HuH-7.5 (cell line): ENCODE results near the gene CTNNA3.

ENCODE experiments used
- DNase-seq: peaks from one replicate; pipeline ENCODE4 v3.0.0; 2011; ENCODE audit warnings: low spot score

The CTNNA3 gene

DNA sequence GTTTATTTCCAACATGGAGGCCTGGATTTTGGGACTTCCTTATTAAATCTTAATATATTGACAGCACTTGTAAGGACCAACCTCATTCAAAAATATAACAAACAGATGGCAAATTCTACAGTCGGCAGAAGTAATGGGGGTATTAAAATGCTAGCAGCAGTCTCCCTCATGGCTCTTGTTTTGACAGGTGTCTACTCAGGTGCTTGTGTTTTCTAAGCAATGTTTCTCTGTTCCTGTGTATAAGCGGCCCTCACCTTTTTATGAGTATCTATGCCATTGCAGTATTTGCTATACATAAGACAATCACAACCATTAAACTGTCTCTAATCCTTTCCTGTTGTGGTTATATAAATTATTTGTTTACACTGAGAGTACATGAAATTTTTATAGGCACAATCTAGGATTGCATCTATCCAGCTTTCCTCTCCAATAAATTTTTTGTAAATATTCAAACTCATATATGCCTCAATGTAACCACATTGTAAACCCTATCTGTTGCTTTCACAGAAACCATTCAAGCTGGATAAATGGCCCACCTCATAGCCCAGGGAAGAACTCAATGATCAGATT, 835.5 kb downstream of the CTNNA3 start:
- no peak for DNase-seq

DNA sequence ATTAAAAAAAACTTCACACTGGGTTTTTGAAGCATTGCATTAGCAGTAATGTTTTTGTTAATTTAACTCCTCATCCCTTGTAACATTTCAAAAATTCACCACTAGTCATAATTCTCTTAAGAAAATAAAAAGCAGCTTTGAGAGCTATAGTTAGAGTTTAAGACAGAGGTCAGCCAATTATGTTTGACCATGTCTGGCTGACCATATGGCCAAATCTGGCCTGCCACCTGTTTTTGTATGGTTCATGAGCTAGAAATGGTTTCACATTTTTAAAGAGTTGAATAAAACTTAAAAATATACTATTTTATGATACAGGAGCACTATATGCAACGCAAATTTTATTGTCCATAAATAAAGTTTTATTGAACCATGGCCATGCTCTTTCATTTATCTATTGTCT, 843.2 kb downstream of the CTNNA3 start:
- no peak for DNase-seq

DNA sequence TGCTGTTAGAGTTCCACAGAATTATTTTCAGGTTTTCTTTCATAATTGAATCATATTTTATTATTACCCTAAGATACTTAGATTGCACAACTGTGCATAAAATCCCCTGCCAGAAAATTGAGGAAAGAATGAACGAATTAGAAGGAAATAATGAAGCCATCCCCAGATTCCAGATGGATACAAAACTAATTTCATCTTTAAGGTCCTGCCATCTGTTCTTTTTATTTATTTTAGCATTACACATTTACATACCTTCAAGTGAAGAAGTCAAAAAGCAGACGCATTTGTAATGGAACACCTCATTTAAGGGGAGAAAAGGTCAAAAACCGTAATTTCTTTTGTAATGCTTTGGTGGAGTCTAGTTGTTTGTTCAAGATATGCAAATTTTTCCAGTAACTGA, 847.1 kb downstream of the CTNNA3 start:
- DNase-seq = no peak

DNA sequence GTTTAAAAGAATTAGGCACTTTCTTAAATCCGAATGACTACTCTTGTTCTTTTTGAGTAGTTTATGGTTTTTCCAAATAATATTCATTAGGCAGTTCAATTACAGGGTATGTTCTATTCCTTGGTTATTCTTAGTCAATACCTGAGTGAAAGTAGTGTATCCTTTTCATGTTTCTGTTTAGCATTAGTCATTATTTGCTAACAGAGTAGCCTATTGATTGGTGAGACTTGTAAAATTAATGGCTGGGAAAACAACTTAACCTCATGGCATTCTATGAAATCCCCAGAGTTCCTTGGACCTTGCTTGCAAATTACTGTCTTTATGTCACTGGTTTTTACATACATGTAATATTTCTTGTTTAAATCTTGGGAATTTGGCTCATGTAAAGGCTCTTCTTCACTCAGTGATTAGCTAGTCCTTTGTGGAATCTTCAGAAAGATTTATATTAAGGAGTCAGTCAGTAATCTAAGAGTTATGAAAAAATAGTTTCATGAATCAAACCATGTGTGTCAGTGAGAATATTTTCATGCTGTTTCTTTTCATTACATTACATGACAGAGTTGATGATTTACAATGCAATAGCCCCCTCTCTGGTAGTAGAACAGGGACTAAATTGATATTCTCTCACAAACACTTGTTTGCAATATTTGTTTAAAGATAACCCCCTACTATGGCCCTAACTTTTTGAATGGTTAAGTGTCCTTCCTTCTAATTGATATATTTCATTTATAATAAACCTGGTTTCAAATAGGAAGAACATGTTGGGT, 851.6 kb downstream of the CTNNA3 start:
- DNase-seq = no peak

DNA sequence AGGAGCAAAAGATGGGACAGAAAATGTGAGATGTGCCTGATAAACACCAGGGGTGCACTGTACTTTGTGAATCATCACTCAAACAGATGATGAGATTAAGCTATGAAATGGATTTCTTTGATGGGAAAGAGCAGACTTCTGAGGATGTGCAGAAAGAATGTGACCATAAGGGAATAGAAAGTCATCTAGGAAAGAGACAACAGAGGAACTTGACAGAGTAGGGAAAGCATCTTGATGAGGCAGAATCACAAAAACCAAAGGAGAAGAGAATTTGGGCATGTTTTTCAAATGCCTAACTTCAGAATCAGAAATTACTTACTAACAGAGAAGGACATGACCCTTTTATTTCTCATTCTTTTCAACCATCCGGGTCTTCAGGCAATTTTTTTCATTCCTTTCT, 852.6 kb downstream of the CTNNA3 start:
- no peak for DNase-seq

DNA sequence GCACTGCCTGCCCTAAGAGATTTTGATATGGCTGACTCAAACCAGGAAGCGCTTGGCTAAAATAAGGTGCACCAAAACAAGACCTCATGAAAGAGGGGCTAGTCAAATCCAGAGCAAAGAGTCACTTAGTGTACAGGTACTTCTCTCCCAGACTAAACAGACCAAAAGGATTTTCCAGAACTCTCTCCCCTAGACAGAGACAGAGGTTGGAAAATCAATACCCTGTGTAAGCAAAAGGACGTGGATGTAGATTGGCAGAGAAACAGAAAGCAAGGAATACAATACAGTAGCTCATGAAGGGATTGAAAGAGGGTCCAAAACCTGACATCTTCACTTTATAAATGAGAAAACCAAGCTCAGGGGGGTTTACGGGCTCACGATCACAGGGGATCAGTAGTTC, 853.1 kb downstream of the CTNNA3 start:
- DNase-seq = no peak

DNA sequence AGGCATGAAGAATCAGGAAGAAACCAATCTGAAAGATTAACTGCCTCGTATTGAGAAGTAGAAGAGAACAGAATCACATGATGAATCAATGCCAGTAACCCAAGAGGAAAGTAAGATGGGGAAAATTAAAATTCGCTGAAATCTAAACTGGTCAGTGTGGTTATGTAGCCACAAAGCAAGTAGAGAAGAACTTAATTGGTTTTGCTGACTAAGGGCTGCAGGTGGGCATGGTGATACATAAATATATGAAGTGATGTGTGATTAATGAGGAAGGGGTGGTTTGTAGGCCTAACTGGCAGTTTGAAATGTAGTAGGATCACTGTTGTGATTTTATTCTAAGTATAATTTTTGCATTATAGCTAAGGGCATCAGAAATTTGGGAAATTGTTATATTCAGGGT, 853.6 kb downstream of the CTNNA3 start:
- DNase-seq = no peak

DNA sequence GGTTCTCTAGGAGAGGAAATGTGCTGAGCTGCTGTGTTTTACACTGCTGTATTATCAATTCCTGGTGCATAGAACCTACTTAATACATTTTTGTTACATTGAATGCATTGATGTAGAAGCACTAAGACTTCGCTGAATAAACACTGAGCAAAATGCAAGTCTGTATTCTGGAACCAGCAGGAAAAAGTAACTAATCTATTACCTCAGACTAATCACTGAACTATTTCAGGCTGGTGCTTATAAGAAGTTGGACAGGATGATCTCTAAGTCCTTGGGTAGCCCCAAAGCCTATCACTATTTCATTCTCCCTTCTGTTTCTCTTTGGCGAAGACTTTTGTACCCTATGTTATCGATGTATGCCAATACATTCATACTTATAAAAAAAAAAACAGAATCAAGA, 857.3 kb downstream of the CTNNA3 start:
- DNase-seq = no peak

DNA sequence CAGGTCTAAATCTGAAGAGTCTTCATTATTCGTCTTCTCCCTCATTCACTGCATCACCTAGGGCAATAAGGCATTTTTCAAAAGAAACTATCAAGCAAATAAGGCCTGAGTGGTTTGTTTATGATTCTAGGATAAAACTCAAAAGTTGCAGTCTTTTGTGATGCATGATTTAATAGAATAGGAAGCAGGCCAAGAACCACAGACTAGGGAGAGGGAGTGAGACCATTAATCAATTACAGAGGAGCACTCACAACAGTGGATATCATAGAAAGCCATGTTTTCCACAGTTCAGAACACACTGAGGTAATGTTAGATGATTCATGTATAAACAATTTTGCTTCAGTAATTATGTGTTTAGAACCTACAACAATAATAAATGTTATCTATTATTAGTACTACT, 858.0 kb downstream of the CTNNA3 start:
- DNase-seq = no peak

DNA sequence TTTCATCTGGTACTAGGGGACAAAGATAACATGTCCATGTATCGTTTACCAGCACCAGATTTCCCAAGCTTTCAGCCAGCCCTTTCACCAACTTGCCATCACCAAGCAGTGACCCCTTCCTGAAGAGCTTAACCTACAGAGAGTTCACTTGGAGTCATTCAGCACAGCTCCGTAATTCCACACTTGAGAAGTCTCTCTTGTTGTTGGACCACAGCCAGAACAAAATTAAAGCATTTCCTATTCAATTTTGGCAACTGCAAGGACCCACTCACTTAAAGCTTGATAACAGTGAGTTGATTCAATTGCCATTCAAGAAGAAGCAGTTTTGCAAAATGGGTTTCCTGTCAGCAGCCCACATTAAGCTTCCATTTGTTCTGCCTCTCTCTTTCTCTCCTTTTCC, 858.7 kb downstream of the CTNNA3 start:
- DNase-seq = no peak

DNA sequence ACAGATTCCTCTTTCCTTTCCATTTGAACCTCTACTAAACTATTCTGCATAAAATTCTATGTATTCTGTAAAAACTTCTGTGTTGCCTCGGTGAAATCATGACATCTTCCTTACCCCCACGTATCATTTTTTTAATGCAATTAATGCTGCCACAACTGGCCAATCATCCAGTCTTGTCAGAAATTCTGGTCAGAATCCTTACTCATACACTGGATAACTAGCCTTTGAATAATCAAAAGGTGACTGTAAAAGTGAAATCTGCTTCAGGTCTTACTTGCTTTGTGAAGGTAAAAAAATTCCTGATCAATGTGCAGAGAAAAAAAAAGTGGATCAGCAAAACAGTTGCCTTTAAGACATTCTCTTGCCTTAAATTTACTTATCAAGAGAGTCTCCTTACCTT, 859.2 kb downstream of the CTNNA3 start:
- no peak for DNase-seq

DNA sequence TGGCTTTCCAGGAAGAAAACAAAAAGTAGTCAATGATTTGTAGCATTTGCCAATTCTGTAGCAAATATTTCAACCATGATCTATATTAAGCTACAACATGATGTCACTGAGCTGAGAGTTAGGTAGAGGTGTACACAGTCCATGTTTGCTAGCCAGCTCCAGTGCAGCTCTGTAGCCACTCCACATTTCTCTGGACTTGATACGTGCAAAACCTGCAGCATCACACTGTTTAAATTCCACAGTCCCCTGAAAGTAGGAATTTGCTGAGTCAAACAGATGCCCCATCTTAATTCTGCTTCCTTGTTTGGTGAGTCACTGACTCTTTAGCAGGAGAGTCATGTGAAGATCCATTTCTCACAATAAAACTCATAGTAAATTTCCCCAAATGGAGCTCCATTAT, 859.9 kb downstream of the CTNNA3 start:
- no peak for DNase-seq

DNA sequence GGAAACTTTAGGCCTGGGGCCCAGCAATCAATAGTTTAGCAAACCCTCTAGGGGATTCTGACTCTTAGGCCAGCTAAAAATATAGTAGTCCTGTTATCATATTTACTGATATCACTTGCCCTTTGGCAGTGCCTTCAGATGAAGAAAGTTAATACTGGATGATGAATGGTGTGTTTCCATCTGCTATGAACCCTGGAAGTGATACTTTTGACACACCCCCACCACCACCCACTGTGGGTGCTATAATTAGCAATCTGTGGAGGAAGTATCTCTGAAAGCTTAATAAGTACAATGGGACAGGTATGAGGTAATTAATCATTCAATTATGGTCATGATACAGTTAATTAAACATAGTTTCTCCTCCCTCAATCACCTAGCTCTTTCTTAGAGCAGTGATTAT, 860.6 kb downstream of the CTNNA3 start:
- no peak for DNase-seq

DNA sequence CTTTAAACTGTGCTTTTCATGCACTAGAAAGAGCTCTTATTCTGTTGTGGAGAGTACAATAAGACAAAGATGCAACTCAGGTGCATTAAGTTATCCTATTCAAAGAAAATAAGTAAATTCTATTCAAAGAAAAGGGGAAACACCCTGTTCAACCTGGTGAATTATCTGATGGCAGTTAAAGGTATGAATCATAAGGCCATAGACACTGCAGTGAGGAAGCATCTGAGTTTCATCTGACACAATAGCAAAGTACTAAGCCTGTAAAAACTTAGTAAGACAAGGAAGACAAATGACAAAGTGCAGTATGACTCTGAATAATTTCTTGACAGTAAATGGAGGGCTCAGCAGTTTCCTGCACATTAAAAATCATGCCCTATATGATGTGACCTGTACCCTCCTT, 861.2 kb downstream of the CTNNA3 start:
- DNase-seq = no peak

DNA sequence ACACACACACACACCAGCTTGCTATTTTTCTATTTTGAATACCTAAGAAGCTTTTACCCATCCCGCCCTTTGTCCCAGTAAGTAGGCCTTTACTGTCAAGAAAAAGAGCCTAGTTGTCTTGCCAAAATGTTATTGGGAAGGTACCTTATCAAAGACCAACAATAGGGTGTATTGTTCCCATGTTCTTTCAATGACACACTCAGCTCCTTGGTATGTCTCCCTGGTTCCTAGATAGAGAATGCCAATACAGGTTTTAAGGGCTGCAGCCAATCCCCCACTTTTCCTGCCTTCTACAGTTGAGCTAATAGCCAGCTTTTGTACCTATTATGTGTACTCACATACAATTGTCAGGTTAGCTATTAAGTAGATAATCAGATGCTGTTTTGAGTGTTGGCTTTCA, 862.1 kb downstream of the CTNNA3 start:
- no peak for DNase-seq

DNA sequence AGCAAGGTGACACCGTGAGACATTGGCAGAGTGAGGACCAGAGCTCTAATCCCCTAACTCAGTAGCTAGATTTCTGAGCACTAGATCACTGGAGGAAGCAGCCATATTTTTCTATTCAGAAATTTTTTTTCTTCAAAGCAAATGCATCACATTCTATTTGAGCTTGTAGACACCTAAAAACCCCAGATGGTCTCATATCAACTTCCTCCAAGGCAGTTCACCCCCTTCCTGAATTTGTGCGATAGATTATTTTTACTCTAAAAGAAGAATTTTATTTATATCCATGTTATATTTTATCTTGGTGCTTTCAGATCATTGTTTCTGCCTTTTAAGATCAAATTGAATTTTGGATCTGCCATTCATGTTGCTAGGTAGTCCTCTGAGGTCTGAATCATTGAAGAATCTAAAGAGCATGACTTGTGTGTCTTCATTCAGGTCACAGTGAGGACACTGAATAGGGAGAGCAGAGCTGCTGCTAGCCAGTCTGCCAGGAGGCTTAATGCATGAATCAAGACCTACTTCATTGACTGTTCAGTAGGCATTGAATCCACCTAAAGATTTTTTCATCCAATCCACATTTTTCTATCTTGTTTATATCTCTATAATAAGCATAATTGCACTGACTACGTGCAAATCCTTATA, 863.1 kb downstream of the CTNNA3 start:
- no peak for DNase-seq

DNA sequence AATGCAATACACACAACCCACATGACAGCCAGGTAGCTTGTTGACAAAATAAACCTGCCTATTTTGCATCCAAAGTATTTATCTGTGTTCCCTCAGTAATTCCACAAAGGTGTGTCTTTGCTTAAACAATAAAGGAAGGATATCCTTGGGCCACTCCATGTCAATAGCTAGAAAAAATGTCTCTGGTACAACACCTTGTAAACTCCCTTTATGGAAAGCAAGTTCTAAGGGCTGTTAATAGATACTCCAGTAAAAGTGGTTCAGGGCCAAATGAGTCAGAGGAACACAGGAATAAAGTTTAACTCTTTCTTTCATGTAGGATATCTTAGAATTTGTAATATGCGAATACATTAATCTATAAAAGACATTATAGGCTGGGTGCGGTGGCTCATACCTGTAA, 867.0 kb downstream of the CTNNA3 start:
- DNase-seq = no peak

DNA sequence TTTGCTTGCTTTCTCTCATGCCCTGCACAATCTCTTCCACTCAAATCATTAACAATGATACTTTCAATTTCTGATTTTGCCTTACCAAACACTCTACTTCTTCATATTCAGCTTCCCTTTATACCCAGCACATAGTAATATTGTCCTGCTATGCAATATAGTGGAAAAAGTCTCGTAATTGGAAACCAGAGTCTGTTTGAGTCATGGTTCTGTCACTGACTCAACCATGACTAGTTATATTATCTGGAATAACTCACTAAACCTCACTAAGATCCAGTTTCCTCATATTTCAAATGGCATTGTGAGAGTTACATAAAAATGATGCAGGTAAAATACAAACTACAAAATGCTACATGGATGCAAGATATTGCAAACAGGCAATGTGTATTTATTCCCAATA, 868.6 kb downstream of the CTNNA3 start:
- no peak for DNase-seq

DNA sequence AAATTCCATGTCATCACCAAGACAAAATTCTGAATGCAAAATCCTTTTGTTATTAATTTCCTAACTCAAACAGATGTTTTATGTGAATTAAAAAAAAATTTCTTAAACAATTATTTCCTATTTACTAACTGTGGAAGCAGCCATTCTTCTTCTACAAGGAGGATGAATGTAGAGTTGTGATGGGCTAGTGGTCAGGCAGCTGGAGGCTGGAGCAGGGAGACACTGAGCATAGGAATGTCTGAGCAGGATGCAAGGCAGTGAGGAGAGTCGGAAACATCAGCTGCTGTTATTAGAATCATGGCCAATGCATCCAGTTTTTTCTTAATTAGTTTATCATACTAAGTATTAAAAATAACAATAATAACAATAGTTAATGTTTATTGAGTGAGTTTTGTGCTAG, 872.7 kb downstream of the CTNNA3 start:
- DNase-seq = no peak

DNA sequence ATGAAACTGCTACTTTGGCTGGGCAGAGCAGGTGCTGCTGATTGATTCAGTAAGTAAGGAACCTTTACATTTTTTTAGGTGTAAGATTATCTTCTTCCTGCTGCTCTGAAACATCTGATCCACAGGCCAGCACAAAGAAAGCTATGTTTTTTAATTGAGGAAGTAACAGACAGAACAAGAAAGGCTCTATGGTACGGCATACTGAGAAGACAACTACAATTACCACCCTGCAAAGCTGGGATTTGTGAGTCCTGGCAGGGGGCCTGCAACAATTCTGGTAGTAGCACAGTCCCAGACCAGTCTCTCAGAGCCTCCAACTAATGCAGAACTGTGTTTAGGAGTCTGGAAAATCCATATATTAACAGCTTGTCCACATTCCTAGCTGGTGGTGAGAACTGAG, 873.2 kb downstream of the CTNNA3 start:
- DNase-seq = no peak

DNA sequence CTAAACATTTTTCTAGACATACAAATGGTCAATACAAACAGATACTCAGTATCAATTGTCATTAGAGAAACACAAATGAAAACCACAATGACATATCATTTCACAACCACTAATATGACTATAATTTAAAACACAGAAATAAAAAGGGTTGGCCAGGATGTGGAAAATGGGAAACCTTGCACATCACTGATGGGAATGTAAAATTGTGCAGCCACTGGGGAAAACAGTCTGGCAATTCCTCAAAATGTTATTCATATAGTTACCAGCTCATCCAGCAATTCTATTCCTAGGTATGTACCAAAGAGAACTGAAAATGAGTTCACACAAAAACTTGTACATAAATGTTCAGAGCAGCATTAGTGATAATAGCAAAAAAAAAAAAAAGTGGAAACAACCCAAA, 876.3 kb downstream of the CTNNA3 start:
- DNase-seq = no peak

DNA sequence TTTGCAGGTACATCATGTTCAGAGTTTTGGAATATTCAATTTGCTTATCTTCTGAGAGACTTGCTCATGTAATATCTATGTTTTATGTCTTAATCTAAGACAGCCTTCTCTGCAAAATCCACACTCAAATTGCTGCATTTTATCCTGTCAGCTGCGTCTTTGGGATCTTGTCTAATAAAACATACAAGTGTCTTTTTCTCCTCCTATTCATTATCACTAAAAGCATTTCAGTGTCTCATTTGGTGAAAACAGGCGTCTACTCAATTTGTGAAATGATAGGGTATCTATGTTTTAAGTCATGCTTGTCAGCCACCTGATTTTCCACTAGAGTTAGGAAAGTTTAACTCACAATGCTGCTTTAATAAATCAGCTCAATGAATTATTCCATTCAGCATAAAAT, 882.9 kb downstream of the CTNNA3 start:
- DNase-seq = no peak

DNA sequence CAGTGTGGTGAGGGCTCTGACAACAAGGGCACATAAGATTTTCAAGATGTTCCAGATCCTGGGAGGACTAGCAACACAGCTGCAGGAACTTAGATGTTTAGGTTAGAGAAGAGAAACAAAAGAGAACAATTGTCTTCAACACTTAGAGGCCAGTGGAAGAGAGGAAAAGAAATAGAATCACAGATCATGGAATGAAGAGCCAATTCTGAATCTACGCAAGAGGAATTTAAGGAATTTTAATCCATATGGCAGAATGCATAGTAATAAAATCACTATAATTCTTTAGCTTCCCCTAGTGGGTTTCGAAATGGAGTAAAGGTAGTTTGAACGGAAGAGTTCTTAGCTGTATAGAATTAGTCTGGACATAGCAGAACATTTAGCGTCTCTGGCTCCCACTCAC, 884.8 kb downstream of the CTNNA3 start:
- no peak for DNase-seq

DNA sequence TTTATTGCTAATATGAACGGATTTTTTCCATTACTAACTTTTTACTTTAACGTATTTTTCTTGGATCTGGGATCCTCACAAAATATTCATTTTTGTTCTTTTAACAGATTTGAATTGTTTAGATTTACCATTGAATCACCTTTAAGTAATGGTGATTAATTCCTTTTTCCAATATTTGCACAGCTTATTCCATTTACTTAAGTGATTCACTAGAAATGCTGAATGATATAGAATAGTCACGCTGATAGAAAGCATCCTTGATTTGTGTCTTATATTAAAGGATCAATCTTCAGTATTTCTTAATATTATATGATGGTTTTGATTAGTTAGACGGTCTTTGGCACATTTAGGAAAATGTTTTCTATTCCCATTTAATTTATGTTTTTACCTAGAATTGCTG, 886.6 kb downstream of the CTNNA3 start:
- DNase-seq = no peak
